CD14-positive monocyte (primary cell): ENCODE results near the gene CKS1B. TPM values are rescaled to one million over a fixed set of nuclear protein-coding genes. Genes with fewer than 3 reads are reported as not detected.

Source experiments
- DNase-seq, 3 donors: peaks; one replicate each; pipeline ENCODE4 v3.0.0-alpha.2; 2011 to 2022
- H2AFZ ChIP-seq: 2 replicates; pipeline ENCODE4 v1.6.0; 2012; ENCODE audit warnings: mild to moderate bottlenecking, low read depth, low read length, inconsistent platforms; ENCODE audit not compliant: insufficient read depth, poor library complexity, severe bottlenecking
- H3K27ac ChIP-seq, 2 donors: 1 replicate in 1 of 2; 2 replicates in 1 of 2; pipeline ENCODE4 v1.5.1; 2012 to 2013; ENCODE audit warnings: low read length in 2 of 2, control low read depth in 1 of 2, inconsistent platforms in 1 of 2, low read depth in 1 of 2, mild to moderate bottlenecking in 1 of 2
- H3K27me3 ChIP-seq, 2 donors: one replicate each; pipeline versions ENCODE4 v1.6.0 to v1.6.1; 2011 to 2013; ENCODE audit warnings: low read length in 2 of 2; ENCODE audit not compliant: control insufficient read depth in 2 of 2, insufficient read depth in 2 of 2
- H3K36me3 ChIP-seq, 2 donors: replicated peaks in 1 of 2; 1 replicate in 1 of 2; 2 replicates in 1 of 2; pipeline versions ENCODE4 v1.5.1 to v1.6.1; 2012 to 2013; ENCODE audit warnings: low read length in 2 of 2, control low read depth in 1 of 2, inconsistent platforms in 1 of 2, mild to moderate bottlenecking in 1 of 2; ENCODE audit not compliant: insufficient read depth in 2 of 2, control insufficient read depth in 1 of 2
- H3K4me1 ChIP-seq, 2 donors: 1 replicate in 1 of 2; 2 replicates in 1 of 2; pipeline versions ENCODE4 v1.5.1 to v1.6.1; 2012 to 2013; ENCODE audit warnings: low read length in 2 of 2, control low read depth in 1 of 2, inconsistent platforms in 1 of 2, mild to moderate bottlenecking in 1 of 2, moderate library complexity in 1 of 2; ENCODE audit not compliant: insufficient read depth in 2 of 2, control insufficient read depth in 1 of 2
- H3K4me2 ChIP-seq: replicated peaks from 2 replicates; pipeline ENCODE3; 2012; ENCODE audit warnings: low read length, moderate library complexity, mild to moderate bottlenecking; ENCODE audit not compliant: poor library complexity, severe bottlenecking; ENCODE audit errors: extremely low read depth
- H3K4me3 ChIP-seq, 3 experiments: fragments of 200-600 bp in 1 of 3; sonication (generic) in 1 of 3; replicated peaks in 1 of 3; 1 replicate in 2 of 3; 2 replicates in 1 of 3; pipeline ENCODE4 v1.5.1; 2011 to 2013; ENCODE audit warnings: low read length in 3 of 3, mild to moderate bottlenecking in 3 of 3, control low read depth in 2 of 3, low read depth in 2 of 3, inconsistent platforms in 1 of 3, moderate library complexity in 1 of 3
- H3K79me2 ChIP-seq: 2 replicates; pipeline ENCODE4 v1.6.0; 2012; ENCODE audit warnings: mild to moderate bottlenecking, control low read depth, inconsistent platforms, low read length, moderate library complexity; ENCODE audit not compliant: insufficient read depth
- H3K9ac ChIP-seq: 2 replicates; pipeline ENCODE4 v1.6.0; 2017; ENCODE audit warnings: low read length, mild to moderate bottlenecking; ENCODE audit not compliant: insufficient read depth, poor library complexity, severe bottlenecking
- H3K9me3 ChIP-seq, 2 donors: replicated peaks in 1 of 2; 1 replicate in 1 of 2; 2 replicates in 1 of 2; pipeline versions ENCODE4 v1.5.1 to v1.6.1; 2012 to 2013; ENCODE audit warnings: low read length in 2 of 2, control low read depth in 1 of 2; ENCODE audit not compliant: control insufficient read depth in 1 of 2, insufficient read depth in 1 of 2
- H4K20me1 ChIP-seq: 2 replicates; pipeline ENCODE4 v1.6.0; 2012; ENCODE audit warnings: mild to moderate bottlenecking, low read length, control low read depth, moderate library complexity; ENCODE audit not compliant: insufficient read depth
- H3K27ac Mint-ChIP-seq, 7 donors: one replicate each; pipeline ENCODE4 v1.8.0; 2020; ENCODE audit warnings: mild to moderate bottlenecking in 7 of 7, mixed read lengths in 7 of 7, moderate library complexity in 6 of 7, inconsistent platforms in 2 of 7
- H3K27me3 Mint-ChIP-seq, 3 donors: one replicate each; pipeline ENCODE4 v1.8.0; 2021 to 2022; ENCODE audit warnings: low read depth in 3 of 3, mild to moderate bottlenecking in 3 of 3, mixed read lengths in 3 of 3, moderate library complexity in 3 of 3, inconsistent platforms in 1 of 3
- H3K36me3 Mint-ChIP-seq, 2 donors: one replicate each; pipeline ENCODE4 v1.8.0; 2020; ENCODE audit warnings: mixed read lengths in 2 of 2, inconsistent platforms in 1 of 2, mild to moderate bottlenecking in 1 of 2
- H3K4me1 Mint-ChIP-seq: one replicate; pipeline ENCODE4 v1.8.0; 2020; ENCODE audit warnings: mild to moderate bottlenecking, mixed read lengths
- H3K4me3 Mint-ChIP-seq, 2 donors: one replicate each; pipeline ENCODE4 v1.8.0; 2020; ENCODE audit warnings: mild to moderate bottlenecking in 2 of 2, mixed read lengths in 2 of 2, moderate library complexity in 1 of 2
- H3K9me3 Mint-ChIP-seq, 7 donors: one replicate each; pipeline ENCODE4 v1.8.0; 2020 to 2022; ENCODE audit warnings: mixed read lengths in 7 of 7, mild to moderate bottlenecking in 6 of 7, moderate library complexity in 6 of 7, inconsistent platforms in 2 of 7
- CTCF ChIP-seq: fragments of 200-600 bp; IDR thresholded peaks from one replicate; pipeline ENCODE4 v1.8.0; 2022; ENCODE audit warnings: antibody characterized with exemption, mild to moderate bottlenecking
- WGBS: methylation state at CpG from one replicate; pipeline ENCODE4 v1.1.5; 2013; ENCODE audit warnings: missing lambda C conversion rate; ENCODE audit not compliant: insufficient coverage; 5-methylcytosine and 5-hydroxymethylcytosine counted together
- intact Hi-C, 2 donors: fragments of 100-400 bp; cut with micrococcal nuclease; formaldehyde crosslinking; loops; one replicate each; pipeline versions ENCODE4 v1.15.0 to v1.15.1; 2023
- polyA minus RNA-seq: library from RNA; depleted of rRNA, polyadenylated mRNA; stranded (reverse); fragments of >200 nt; gene quantifications from 2 replicates; pipeline ENCODE4 v1.2.3, GENCODE V29; 2012
- polyA plus RNA-seq, 3 donors: library from polyadenylated mRNA; depleted of rRNA in 1 of 3; unstranded in 2 of 3; stranded (reverse) in 1 of 3; fragments of 300-500 nt in 2 of 3; fragments of >200 nt in 1 of 3; fragmentation: Illumina TruSeq in 2 of 3; gene quantifications; 1 replicate in 2 of 3; 2 replicates in 1 of 3; pipeline ENCODE4 v1.2.3, GENCODE V29; 2012 to 2021
- total RNA-seq, 12 experiments: library from RNA in 1 of 12; stranded (reverse) in 1 of 12; fragments of 120-200 nt in 1 of 12; gene quantifications; one replicate each; pipeline ENCODE4 v1.2.4 and lab custom pipeline; 2013 to 2026; ENCODE audit warnings: mixed read lengths in 6 of 12, inconsistent platforms in 1 of 12

CKS1B gene
- 10.1 TPM for total RNA-seq (2013)
- polyA plus RNA-seq: 10 to 100 TPM in 2 of 3 donors, 1 to 10 TPM in 1; 9.4 to 22.6 (median 18.0) TPM
- 3.7 and 11.5 TPM in 2 replicates for polyA minus RNA-seq
- 0.67 to 11.1 (median 2.4) reads per million in 11 experiments for total RNA-seq (lab: John Stamatoyannopoulos, UW)

GRCh38 chr1:154974102-154974807 lies at the start of gene CKS1B:
TSS of gene CKS1B (plus strand) at chr1:154974681. CDS start at chr1:154974746, 65 bp downstream.
- intact Hi-C loops: loop anchor here (5.0 kb wide), 3 partner anchors 33 to 88 kb away; partner anchors contain the start of gene EFNA4 (in 1 of the 2)
- peak; percentile 99 to 100 (median 100) for DNase-seq
- Histone ChIP-seq H3K4me2 (peak within 1 kb of the TSS; percentile 99), H3K9me3 (no peaks in the 10 kb centered on the region), H3K36me3 (peaks cover 0 to 9% of the 10 kb centered on the region in 2 donors), H4K20me1 (peaks cover 41% of the 10 kb centered on the region), H3K27me3 (no peaks in the 10 kb centered on the region), H3K79me2 (peaks cover 82% of the 10 kb centered on the region), H3K9ac (peak within 1 kb of the TSS; percentile 82), H2AFZ (peak within 1 kb of the TSS; percentile 89), H3K4me3 (peak within 1 kb of the TSS; percentile 61 to 95 (median 92)), H3K4me1 (peaks cover 49 to 56% of the 10 kb centered on the region in 2 donors), H3K27ac (peak within 1 kb of the TSS; percentile 94 to 98)
- no peak within 1 kb of the TSS for H3K27ac Mint-ChIP-seq
- H3K9me3 Mint-ChIP-seq: no peaks in the 10 kb centered on the region
- TF ChIP-seq CTCF: no peak
- peaks cover 0 to 3% (median 0%) of the 10 kb centered on the region in 3 donors for H3K27me3 Mint-ChIP-seq
- H3K4me3 Mint-ChIP-seq: no peak within 1 kb of the TSS
- peaks cover 14 to 23% of the 10 kb centered on the region in 2 donors for H3K36me3 Mint-ChIP-seq
- peaks cover 42% of the 10 kb centered on the region for H3K4me1 Mint-ChIP-seq
- WGBS: under 1% methylated on average over 37 of the region's 47 CpGs

- Mint-ChIP-seq H3K4me3 (no peak overlapping the region), H3K27ac (peak overlapping the region in 2 of 7 donors; percentile 60 to 72), H3K9me3 (no peaks in the 10 kb centered on the region), H3K36me3 (peaks cover 71 to 88% of the 10 kb centered on the region in 2 donors), H3K27me3 (peaks cover 0 to 3% (median 1%) of the 10 kb centered on the region in 3 donors), H3K4me1 (peaks cover 15% of the 10 kb centered on the region)
- 88% methylated on average over 1 of the region's 3 CpGs for WGBS
- Histone ChIP-seq H3K9me3 (no peaks in the 10 kb centered on the region), H3K79me2 (no peaks in the 10 kb centered on the region), H3K36me3 (peaks cover 55 to 89% of the 10 kb centered on the region in 2 donors), H3K4me2 (no peak overlapping the region), H3K4me3 (no peak overlapping the region), H3K27ac (peak overlapping the region in 1 of 2 donors; percentile 51), H2AFZ (no peak overlapping the region), H3K4me1 (peaks cover 9% of the 10 kb centered on the region in 2 donors), H4K20me1 (no peaks in the 10 kb centered on the region), H3K9ac (no peak overlapping the region), H3K27me3 (no peaks in the 10 kb centered on the region)
- DNase-seq: no peak
- no peak for TF ChIP-seq CTCF
- intact Hi-C loops: no loop called here
Observed at GRCh38 chr1:154925335-154926170, 48.9 kb upstream of the CKS1B start.
